Measurements from ENCODE around the gene BMP2K. TPM values are rescaled to one million over a fixed set of nuclear protein-coding genes. Genes with fewer than 3 reads are reported as not detected.
"Not testable (repeated sequence)": the region's sequence is repeated elsewhere in the genome, so short reads cannot be mapped to it uniquely, and the experiment has no call there.

Gene BMP2K
- total and polyA plus RNA-seq, 3 experiments from 2014 or later, result 1.6 to 20.7 (median 20.1) TPM

DNA sequence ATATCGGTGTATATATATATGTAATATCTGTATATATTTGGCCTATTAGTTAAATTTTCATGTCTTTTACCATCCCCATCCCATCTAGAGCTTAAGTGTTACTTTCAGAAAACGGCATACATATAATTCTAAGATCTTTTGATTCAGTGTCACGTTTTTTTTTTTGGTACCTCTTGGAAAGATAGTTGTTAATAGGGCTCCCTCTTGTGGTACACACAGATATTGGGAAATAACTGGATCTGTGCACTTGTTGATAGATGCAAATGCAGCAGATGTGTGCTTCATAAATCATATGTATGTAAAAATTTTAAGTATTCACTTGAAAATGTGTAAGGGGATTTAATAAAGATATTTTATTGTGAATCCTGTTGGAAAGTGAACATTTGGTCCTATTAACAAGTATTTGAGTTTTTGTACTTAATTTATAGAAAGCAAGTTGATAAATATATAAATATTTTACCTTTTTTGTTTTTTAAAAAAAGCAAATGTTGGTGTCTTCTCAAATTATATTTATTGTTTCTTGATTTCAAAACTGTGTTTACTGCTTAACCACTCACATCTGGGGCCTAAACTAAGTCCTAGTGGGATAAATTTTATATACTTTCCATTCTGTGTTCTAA lies 88.4 kb downstream of the BMP2K start:
- peaks cover 0 to 18% (median 5%) of the 10 kb centered on the region in 3 donors for H3K36me3 Mint-ChIP-seq
- no peak overlapping the region for H3K27ac Mint-ChIP-seq

DNA sequence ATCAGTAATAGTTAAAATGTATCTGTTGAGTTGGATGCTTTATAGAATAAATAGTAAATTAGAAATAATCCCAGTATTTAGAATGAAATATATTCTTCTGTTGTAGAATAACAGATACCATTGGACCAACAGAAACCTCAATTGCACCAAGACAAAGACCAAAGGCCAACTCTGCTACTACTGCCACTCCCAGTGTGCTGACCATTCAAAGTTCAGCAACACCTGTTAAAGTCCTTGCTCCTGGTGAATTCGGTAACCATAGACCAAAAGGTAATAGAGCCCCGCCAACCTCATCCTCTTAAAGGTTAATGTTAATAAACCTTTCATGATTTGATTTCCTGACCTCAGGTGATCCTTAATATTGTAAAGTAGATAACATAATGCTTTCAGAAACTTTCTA lies 89.3 kb downstream of the BMP2K start:
- Histone ChIP-seq H3K4me1 (ENCODE audit: insufficient read depth, low read length) (no peaks in the 10 kb centered on the region), H3K9me3 (ENCODE audit: low read length) (no peaks in the 10 kb centered on the region), H3K36me3 (ENCODE audit: insufficient read depth, low read length) (peaks cover 5% of the 10 kb centered on the region), H3K4me3 (ENCODE audit: low read length) (no peak overlapping the region), H3K27me3 (ENCODE audit: insufficient read depth, low read length, poor library complexity, severe bottlenecking) (no peaks in the 10 kb centered on the region), H3K27ac (ENCODE audit: low read depth, low read length) (no peak overlapping the region)
- ChIA-PET CTCF (interaction anchor here (2.5 kb wide), 1 partner anchor 11 kb away, joined by 14 read pairs; no protein-coding TSS in a partner anchor), POLR2A (no interaction called here)
- peaks cover 2 to 5% (median 4%) of the 10 kb centered on the region in 3 donors for H3K4me1 Mint-ChIP-seq
- peaks cover 0 to 16% (median 7%) of the 10 kb centered on the region in 3 donors for H3K36me3 Mint-ChIP-seq
- H3K4me3 Mint-ChIP-seq, result no peak overlapping the region
- DNase-seq, result no peak
- no peak overlapping the region for H3K27ac Mint-ChIP-seq
- no peaks in the 10 kb centered on the region for H3K27me3 Mint-ChIP-seq
- H3K9me3 Mint-ChIP-seq, result no peaks in the 10 kb centered on the region

More for the DNA sequence above, 88.4 kb downstream of the BMP2K start:
- H3K27me3 ChIP-seq (ENCODE audit: insufficient read depth, low read length, poor library complexity, severe bottlenecking), result no peaks in the 10 kb centered on the region
- H3K9me3 ChIP-seq (ENCODE audit: low read length), result no peaks in the 10 kb centered on the region
- Mint-ChIP-seq H3K4me3 (no peak overlapping the region), H3K27me3 (no peaks in the 10 kb centered on the region), H3K4me1 (peaks cover 2 to 5% (median 4%) of the 10 kb centered on the region in 3 donors), H3K9me3 (no peaks in the 10 kb centered on the region)
- no peaks in the 10 kb centered on the region for H3K4me1 ChIP-seq (ENCODE audit: insufficient read depth, low read length)
- no peak overlapping the region for H3K4me3 ChIP-seq (ENCODE audit: low read length)
- peak in 2 of 5 donors; percentile 50 to 57 for DNase-seq
- H3K27ac ChIP-seq (ENCODE audit: low read depth, low read length), result no peak overlapping the region
- POLR2A ChIA-PET, result no interaction called here
- peaks cover 5% of the 10 kb centered on the region for H3K36me3 ChIP-seq (ENCODE audit: insufficient read depth, low read length)
- CTCF ChIA-PET, result interaction anchor here (0.6 to 2.5 kb wide), 4 partner anchors 10 to 257 kb away, joined by 3 to 14 read pairs (median 4); partner anchors contain the start of gene BMP2K

DNA sequence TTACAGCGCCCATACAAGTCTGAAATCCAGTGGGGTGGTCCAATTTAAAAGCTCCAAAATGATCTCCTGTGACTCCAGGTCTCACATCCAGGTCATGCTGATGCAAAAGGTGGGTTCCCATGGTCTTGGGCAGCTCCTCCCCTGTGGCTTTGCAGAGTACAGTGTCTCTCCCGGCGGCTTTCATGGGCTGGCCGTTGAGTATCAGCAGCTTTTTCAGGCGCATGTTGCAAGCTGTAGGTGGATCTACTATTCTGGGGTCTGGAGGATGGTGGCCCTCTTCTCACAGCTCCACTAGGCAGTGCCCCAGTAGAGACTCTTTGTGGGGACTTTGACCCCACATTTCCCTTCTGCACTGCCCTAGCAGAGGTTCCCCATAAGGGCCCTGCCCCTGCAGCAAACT lies 92.6 kb downstream of the BMP2K start:
- not testable (repeated sequence) for DNase-seq, H3K27ac Mint-ChIP-seq
- H3K36me3 Mint-ChIP-seq, result peaks cover 7 to 36% (median 25%) of the 10 kb centered on the region in 3 donors

DNA sequence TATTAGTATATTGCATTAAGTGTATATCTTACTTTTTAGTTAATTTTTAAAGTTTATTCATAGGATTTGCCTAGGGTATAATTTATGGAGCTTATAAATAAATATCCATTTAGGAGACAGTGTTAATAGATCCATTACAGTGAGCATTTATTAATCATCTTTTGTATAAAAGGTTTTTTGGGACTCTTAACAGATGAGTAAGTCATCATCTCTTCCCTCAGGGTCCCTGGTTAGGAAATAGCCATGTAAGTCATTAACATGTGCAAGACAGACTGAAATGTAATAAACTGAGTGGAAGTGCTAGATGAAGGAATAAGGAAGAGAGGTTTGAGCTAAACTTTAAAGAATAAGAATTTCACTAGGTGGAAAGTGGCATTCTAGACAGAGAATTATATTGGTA lies 93.9 kb downstream of the BMP2K start:
- Histone ChIP-seq H3K36me3 (ENCODE audit: insufficient read depth, low read length) (peaks cover 11% of the 10 kb centered on the region), H3K27me3 (ENCODE audit: insufficient read depth, low read length, poor library complexity, severe bottlenecking) (no peaks in the 10 kb centered on the region), H3K4me1 (ENCODE audit: insufficient read depth, low read length) (no peaks in the 10 kb centered on the region), H3K9me3 (ENCODE audit: low read length) (no peaks in the 10 kb centered on the region), H3K27ac (ENCODE audit: low read depth, low read length) (no peak overlapping the region), H3K4me3 (ENCODE audit: low read length) (no peak overlapping the region)
- Mint-ChIP-seq H3K4me1 (no peaks in the 10 kb centered on the region), H3K27ac (peak overlapping the region in 1 of 8 donors; percentile 52), H3K27me3 (no peaks in the 10 kb centered on the region), H3K9me3 (no peaks in the 10 kb centered on the region), H3K4me3 (no peak overlapping the region), H3K36me3 (peaks cover 8 to 40% (median 26%) of the 10 kb centered on the region in 3 donors)
- ChIA-PET CTCF (no interaction called here), POLR2A (no interaction called here)
- no peak for DNase-seq

More for the DNA sequence above, 92.6 kb downstream of the BMP2K start:
- H3K27ac ChIP-seq (ENCODE audit: low read depth, low read length); H3K9me3 Mint-ChIP-seq; H3K4me3 Mint-ChIP-seq; H3K9me3 ChIP-seq (ENCODE audit: low read length); H3K4me1 Mint-ChIP-seq; H3K27me3 Mint-ChIP-seq; CTCF ChIA-PET; H3K4me1 ChIP-seq (ENCODE audit: insufficient read depth, low read length); H3K27me3 ChIP-seq (ENCODE audit: insufficient read depth, low read length, poor library complexity, severe bottlenecking); H3K4me3 ChIP-seq (ENCODE audit: low read length); POLR2A ChIA-PET: not testable (repeated sequence)
- peaks cover 11% of the 10 kb centered on the region for H3K36me3 ChIP-seq (ENCODE audit: insufficient read depth, low read length)

DNA sequence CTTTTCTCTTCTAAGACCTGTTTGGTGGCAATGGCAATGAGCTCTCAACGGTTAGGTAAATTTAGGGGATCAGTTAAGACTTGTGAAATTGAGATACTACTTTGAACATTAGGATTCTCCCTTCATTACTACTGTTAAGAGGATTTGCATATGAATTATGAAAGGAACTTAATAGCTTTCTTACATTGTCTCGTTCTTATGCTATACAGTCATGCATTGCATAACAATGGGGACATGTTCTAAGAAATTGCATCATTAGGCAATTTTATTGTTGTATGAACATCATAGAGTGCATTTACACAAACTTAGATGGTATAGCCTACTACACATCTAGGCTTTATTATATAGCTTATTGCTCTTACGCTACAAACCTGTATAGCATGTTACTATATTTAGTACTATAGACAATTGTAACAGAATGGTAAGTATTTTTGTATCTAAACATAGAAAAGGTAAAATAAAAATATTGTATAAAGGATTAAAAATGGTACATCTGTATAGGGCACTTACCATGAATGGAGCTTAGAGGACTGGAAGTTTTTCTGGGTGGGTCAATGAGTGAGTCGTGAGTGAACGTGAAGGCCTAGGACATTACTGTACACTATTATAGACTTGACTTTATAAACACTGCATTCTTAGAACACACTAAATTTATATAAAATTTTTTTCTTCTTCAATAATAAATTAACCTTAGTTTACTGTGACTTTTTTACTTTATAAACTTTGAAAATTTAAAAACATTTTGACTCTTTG lies 100.6 kb downstream of the BMP2K start:
- Mint-ChIP-seq H3K4me1 (no peaks in the 10 kb centered on the region), H3K27me3 (no peaks in the 10 kb centered on the region), H3K4me3 (no peak overlapping the region), H3K36me3 (peaks cover 8 to 30% (median 15%) of the 10 kb centered on the region in 3 donors), H3K9me3 (no peaks in the 10 kb centered on the region), H3K27ac (no peak overlapping the region)
- CTCF ChIA-PET, result no interaction called here
- Histone ChIP-seq H3K9me3 (ENCODE audit: low read length) (no peaks in the 10 kb centered on the region), H3K36me3 (ENCODE audit: insufficient read depth, low read length) (peaks cover 7% of the 10 kb centered on the region), H3K4me1 (ENCODE audit: insufficient read depth, low read length) (no peaks in the 10 kb centered on the region), H3K27ac (ENCODE audit: low read depth, low read length) (no peak overlapping the region), H3K27me3 (ENCODE audit: insufficient read depth, low read length, poor library complexity, severe bottlenecking) (no peaks in the 10 kb centered on the region), H3K4me3 (ENCODE audit: low read length) (no peak overlapping the region)
- DNase-seq, result no peak
- POLR2A ChIA-PET, result no interaction called here

DNA sequence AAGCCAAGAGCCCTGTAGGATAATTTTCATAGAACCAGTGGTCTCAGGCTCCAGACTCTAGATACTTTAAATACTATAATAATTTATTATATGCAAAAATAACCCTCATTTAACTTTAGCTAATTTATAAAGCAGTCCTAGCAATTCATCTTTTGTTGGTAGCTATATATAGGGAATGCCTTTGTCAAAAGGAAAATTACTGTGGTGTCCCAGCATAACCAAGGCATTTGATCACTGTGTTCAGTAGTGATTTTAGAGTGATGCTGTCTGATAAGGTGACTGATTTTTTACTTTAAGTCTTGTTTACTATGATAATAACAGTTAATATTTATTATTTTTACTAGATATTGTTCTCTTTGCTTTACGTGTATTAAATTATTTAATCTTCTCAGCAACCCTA lies 101.9 kb downstream of the BMP2K start:
- H3K4me3 ChIP-seq (ENCODE audit: low read length), result no peak overlapping the region
- Mint-ChIP-seq H3K9me3 (no peaks in the 10 kb centered on the region), H3K27me3 (no peaks in the 10 kb centered on the region), H3K36me3 (peaks cover 4 to 21% (median 5%) of the 10 kb centered on the region in 3 donors), H3K27ac (no peak overlapping the region), H3K4me3 (no peak overlapping the region), H3K4me1 (no peaks in the 10 kb centered on the region)
- no peaks in the 10 kb centered on the region for H3K36me3 ChIP-seq (ENCODE audit: insufficient read depth, low read length)
- H3K9me3 ChIP-seq (ENCODE audit: low read length), result no peaks in the 10 kb centered on the region
- H3K27ac ChIP-seq (ENCODE audit: low read depth, low read length), result no peak overlapping the region
- ChIA-PET POLR2A (no interaction called here), CTCF (no interaction called here)
- no peak for DNase-seq
- H3K27me3 ChIP-seq (ENCODE audit: insufficient read depth, low read length, poor library complexity, severe bottlenecking), result no peaks in the 10 kb centered on the region
- H3K4me1 ChIP-seq (ENCODE audit: insufficient read depth, low read length), result no peaks in the 10 kb centered on the region

DNA sequence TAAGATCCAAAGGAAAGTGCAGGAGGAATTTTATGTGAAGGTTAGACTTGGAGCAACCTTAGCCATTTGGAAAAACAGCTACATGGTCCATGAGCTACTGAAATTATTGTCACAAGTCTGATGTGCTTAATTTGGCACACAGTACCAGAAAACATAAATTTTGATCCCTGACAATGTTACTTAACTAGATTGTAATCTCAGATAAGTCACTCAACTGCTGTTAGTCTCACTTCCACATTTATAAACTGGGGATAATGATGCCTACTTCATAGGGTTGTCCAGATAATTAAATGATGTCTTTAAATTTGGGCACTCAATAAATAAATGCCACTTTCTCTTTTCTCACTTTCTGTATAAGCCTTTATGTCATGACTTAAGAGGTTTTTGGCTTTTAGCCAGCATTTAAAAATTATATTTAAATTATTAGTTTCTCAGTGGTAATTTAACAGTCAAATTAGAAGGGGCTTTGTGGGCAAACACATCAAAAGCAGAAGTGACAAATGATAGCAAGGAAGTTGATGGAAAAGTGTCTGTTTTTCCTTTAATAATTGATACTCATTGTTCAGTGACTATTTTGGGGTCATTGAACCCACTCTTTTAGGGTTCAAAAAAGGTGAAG lies 104.8 kb downstream of the BMP2K start:
- Mint-ChIP-seq H3K36me3 (peaks cover 0 to 13% (median 2%) of the 10 kb centered on the region in 3 donors), H3K4me3 (no peak overlapping the region), H3K27ac (no peak overlapping the region), H3K27me3 (no peaks in the 10 kb centered on the region), H3K4me1 (no peaks in the 10 kb centered on the region), H3K9me3 (no peaks in the 10 kb centered on the region)
- no peaks in the 10 kb centered on the region for H3K4me1 ChIP-seq (ENCODE audit: insufficient read depth, low read length)
- H3K36me3 ChIP-seq (ENCODE audit: insufficient read depth, low read length), result no peaks in the 10 kb centered on the region
- POLR2A ChIA-PET, result no interaction called here
- H3K9me3 ChIP-seq (ENCODE audit: low read length), result no peaks in the 10 kb centered on the region
- CTCF ChIA-PET, result no interaction called here
- no peak overlapping the region for H3K4me3 ChIP-seq (ENCODE audit: low read length)
- no peak for DNase-seq
- H3K27ac ChIP-seq (ENCODE audit: low read depth, low read length), result no peak overlapping the region
- H3K27me3 ChIP-seq (ENCODE audit: insufficient read depth, low read length, poor library complexity, severe bottlenecking), result no peaks in the 10 kb centered on the region

DNA sequence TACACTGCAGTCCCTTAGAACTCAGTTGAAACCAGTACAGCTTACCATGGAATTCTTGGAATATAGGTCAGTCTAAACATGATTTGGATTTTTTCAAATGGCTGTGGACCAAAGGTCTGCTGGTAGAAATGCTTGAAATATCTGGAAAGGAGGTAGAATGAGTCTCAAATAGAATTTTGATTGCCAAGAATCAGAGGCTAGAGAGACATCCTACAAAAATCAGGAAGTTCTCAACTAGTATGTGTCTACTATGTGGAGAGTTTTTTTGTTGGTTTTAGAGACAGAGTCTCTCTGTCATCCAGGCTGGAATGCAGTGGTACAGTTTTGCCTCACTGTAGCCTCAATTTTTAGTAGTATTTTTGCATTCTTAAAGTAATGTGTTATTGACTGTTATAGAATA lies 109.4 kb downstream of the BMP2K start:
- DNase-seq, result no peak
- H3K9me3 ChIP-seq (ENCODE audit: low read length), result no peaks in the 10 kb centered on the region
- Mint-ChIP-seq H3K4me1 (peaks cover 6 to 8% (median 6%) of the 10 kb centered on the region in 3 donors), H3K4me3 (no peak overlapping the region), H3K9me3 (no peaks in the 10 kb centered on the region), H3K27me3 (no peaks in the 10 kb centered on the region), H3K36me3 (peaks cover 5 to 21% (median 7%) of the 10 kb centered on the region in 3 donors), H3K27ac (peak overlapping the region in 1 of 8 donors; percentile 42)
- no peaks in the 10 kb centered on the region for H3K27me3 ChIP-seq (ENCODE audit: insufficient read depth, low read length, poor library complexity, severe bottlenecking)
- ChIA-PET CTCF (no interaction called here), POLR2A (no interaction called here)
- no peak overlapping the region for H3K4me3 ChIP-seq (ENCODE audit: low read length)
- H3K4me1 ChIP-seq (ENCODE audit: insufficient read depth, low read length), result no peaks in the 10 kb centered on the region
- no peaks in the 10 kb centered on the region for H3K36me3 ChIP-seq (ENCODE audit: insufficient read depth, low read length)
- H3K27ac ChIP-seq (ENCODE audit: low read depth, low read length), result no peak overlapping the region

Measured in CD8-positive, alpha-beta memory T cell (primary cell).